ENCODE measurements around the gene SPAG9.

Gene SPAG9

GRCh38 chr17:51029568-51030463 is 90.9 kb downstream of the SPAG9 start:
- no peak for DNase-seq

GRCh38 chr17:51029142-51029541 is 91.5 kb downstream of the SPAG9 start:
- no peak for DNase-seq

GRCh38 chr17:51028176-51028863 is 92.3 kb downstream of the SPAG9 start:
- DNase-seq = no peak

- DNase-seq = no peak
Observed at GRCh38 chr17:51018541-51018940, 102.1 kb downstream of the SPAG9 start.

GRCh38 chr17:51017270-51017669 is 103.4 kb downstream of the SPAG9 start:
- no peak for DNase-seq

- DNase-seq = no peak
Observed at GRCh38 chr17:51016099-51016498, 104.6 kb downstream of the SPAG9 start.

GRCh38 chr17:51015145-51015558 is 105.5 kb downstream of the SPAG9 start:
- DNase-seq = peak; percentile 28 to 70

- DNase-seq = peak; percentile 16 to 35
Observed at GRCh38 chr17:51014129-51014528, 106.5 kb downstream of the SPAG9 start.

- DNase-seq = peak in 1 of 2 experiments; percentile 23
Observed at GRCh38 chr17:51013322-51013721, 107.3 kb downstream of the SPAG9 start.

GRCh38 chr17:51012538-51012937 is 108.1 kb downstream of the SPAG9 start:
- DNase-seq = no peak

- DNase-seq = no peak
Observed at GRCh38 chr17:51010173-51010675, 110.4 kb downstream of the SPAG9 start.

- no peak for DNase-seq
Observed at GRCh38 chr17:51006601-51007000, 114.1 kb downstream of the SPAG9 start.

- no peak for DNase-seq
Observed at GRCh38 chr17:51005768-51006167, 114.9 kb downstream of the SPAG9 start.

GRCh38 chr17:51004249-51004648 is 116.4 kb downstream of the SPAG9 start:
- DNase-seq = no peak

GRCh38 chr17:51000835-51001638 is 119.6 kb downstream of the SPAG9 start:
- peak; percentile 14 to 29 for DNase-seq

- no peak for DNase-seq
Observed at GRCh38 chr17:50995668-50996067, 125.0 kb downstream of the SPAG9 start.

- no peak for DNase-seq
Observed at GRCh38 chr17:50993544-50993943, 127.1 kb downstream of the SPAG9 start.

- no peak for DNase-seq
Observed at GRCh38 chr17:50989149-50989548, 131.5 kb downstream of the SPAG9 start.

- no peak for DNase-seq
Observed at GRCh38 chr17:50988427-50988826, 132.2 kb downstream of the SPAG9 start.

- DNase-seq = no peak
Observed at GRCh38 chr17:50986989-50987660, 133.5 kb downstream of the SPAG9 start.

- no peak for DNase-seq
Observed at GRCh38 chr17:50981279-50981678, 139.4 kb downstream of the SPAG9 start.

GRCh38 chr17:50979524-50979927 is 141.1 kb downstream of the SPAG9 start:
- no peak for DNase-seq

Data from NCI-H1930 (cell line).